Activated CD8-positive, alpha-beta memory T cell treated with anti-CD3 and anti-CD28 coated beads for 48 hours (primary cell): ENCODE results near the gene FAM81A.
A peak's percentile ranks its signal among the peaks of the same experiment; 100 is the strongest.
"Not testable (repeated sequence)": the region's sequence is repeated elsewhere in the genome, so short reads cannot be mapped to it uniquely, and the experiment has no call there.

Experiments
- DNase-seq, 3 experiments: peaks; one replicate each; pipeline ENCODE4 v3.0.0-alpha.2; 2020; ENCODE audit warnings: low read depth in 2 of 3, low spot score in 2 of 3

The FAM81A gene

DNA sequence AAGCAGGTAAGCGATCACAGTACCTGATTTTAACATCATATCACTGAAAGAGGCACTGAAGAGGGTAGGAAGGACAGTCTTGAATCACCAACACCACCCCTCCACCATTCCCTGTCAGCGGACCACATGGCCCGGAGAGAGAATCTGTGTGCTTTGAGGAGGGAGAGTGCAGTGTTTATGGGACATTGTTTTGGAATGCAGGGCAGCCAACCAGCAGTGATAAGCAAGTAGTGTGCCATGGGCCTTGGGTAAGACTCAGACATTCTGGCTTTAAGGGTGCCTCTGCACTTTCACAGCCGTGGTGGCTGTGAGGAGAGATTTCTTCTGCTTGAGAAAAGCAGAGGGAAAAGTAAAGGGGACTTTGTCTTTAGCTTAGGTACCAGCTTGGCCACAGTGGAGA lies 46.4 kb downstream of the FAM81A start:
- no peak for DNase-seq

DNA sequence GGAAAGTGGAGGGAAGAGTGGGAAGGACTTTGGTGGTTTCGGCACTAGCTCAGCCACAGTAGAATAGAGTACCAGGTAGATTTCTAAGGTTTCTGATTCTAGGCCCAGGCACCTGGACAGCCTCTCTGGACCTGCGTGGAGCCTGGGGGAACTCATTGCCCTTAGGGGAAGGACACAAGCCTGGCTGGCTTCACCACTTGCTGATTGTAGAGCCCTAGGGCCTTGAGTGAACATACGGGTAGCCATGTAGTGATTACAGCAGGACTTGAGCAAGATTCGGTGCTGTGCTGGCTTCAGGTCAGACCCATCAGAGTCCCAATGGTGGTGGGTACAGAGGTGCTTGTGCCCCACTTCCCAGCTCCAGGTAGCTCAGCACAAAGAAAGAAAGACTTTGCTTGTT lies 47.0 kb downstream of the FAM81A start:
- no peak for DNase-seq

DNA sequence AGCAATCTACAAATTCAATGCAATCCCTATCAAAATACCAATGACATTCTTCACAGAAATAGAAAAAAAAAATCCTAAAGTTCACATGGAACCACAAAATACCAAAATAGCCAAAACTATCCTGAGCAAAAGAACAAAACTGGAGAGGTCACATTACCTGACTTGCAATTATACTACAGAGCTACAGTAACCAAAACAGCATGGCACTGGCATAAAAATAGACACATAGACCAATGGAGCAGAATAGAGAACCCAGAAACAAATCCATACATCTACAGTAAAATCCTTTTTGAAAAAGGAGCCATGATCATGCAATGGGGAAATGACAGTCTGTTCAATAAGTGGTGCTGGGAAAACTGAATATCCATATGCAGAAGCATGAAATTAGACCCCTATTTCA lies 51.5 kb downstream of the FAM81A start:
- not testable (repeated sequence) for DNase-seq

DNA sequence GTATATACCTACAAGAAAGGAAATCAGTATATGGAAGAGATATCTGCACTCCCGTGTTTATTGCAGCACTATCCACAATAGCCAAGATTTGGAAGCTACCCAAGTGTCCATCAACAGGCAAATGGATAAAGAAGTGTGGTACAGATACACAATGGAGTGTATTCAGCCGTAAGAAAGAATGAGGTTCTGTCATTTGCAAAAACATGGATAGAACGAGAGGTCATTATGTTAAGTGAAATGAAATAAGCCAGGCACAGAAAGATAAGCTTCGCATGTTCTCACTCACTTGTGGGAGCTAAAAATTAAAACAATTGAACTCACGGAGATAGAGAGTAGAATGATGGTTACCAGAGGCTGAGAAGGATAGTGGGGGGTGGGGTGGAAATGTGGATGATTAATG lies 53.1 kb downstream of the FAM81A start:
- DNase-seq = no peak

DNA sequence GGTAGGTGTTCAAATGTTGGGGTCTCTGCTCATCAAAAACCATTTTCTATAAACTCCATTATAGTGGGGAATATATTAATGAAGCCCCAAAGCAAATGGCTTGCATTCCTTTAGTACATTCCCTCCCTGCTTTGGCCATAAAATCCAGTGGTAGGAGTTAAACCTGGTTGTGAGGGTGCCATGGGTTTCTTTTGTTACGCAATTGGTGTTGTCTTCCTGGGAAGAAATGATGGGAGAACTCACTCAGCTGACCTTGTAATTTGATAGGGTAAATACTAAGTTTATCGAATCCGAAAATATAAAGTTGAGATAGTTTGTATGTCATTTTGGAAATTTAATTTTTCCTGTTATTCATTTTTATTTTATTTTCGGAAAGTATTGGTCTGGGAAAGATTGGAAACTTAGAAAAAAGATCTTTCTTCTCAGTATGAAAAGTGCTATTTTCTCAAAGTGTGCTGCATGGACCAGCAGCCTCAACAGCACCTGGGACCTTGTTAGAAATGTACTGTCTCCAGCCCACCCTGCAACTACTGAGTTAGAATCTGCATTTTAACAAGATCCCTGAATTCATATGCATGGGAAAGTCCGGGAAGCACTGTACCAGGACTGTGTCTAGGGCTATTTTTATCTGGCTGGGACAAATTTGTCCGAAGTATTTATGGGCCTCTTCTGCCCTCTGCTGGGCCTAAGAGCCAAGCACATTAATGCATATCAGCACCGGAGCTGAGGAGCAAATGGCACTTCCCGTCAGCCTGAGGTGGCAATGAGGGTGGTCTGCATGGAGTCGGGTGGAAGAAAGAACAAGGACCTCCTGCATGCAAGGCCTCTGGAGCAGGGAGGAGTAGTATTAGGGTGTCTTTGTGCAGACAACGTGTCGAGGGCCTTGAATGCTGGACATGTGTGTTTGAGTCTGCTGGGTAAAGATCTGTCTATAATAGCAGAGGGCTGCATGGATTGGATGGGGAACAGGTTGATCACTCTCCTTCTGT lies 54.7 kb downstream of the FAM81A start:
- peak in 2 of 3 experiments; percentile 14 to 16 for DNase-seq

DNA sequence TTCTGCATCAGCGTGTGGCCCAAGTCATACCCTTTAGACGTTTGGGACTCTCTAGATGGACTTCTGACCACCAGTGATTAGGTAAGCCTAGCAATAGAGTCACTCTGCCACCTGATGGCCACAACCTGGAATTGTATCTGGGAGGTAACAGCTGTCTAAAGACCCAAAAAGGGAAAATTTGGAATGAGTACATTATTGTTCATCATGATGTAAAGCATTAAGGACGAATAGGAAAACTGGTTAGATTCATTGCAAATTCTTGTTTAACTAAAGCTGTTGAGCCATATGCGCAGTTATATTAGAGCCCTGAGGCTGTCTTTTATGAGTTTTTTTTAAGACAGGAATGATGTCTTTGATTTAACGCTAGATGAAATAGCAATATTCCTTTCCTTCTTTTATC lies 63.6 kb downstream of the FAM81A start:
- no peak for DNase-seq

DNA sequence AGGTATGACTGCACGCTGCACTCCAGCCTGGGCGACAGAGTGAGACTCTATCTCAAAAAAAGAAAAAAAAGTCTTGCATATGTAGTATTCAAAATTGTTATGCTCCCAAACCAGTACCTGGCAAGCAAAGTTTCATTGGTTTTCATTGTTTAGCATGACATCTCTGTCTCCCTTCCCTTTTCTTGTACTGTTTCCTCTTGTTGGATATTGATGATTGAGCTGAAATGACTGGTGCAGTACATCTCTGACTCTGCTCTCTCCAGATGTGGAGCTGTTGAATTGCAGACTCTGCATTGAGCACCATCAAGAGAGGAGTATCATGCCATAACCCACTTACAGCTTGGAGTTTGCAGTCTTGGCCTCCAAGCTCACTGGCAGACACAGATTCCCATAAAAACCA lies 77.2 kb downstream of the FAM81A start:
- DNase-seq = no peak

DNA sequence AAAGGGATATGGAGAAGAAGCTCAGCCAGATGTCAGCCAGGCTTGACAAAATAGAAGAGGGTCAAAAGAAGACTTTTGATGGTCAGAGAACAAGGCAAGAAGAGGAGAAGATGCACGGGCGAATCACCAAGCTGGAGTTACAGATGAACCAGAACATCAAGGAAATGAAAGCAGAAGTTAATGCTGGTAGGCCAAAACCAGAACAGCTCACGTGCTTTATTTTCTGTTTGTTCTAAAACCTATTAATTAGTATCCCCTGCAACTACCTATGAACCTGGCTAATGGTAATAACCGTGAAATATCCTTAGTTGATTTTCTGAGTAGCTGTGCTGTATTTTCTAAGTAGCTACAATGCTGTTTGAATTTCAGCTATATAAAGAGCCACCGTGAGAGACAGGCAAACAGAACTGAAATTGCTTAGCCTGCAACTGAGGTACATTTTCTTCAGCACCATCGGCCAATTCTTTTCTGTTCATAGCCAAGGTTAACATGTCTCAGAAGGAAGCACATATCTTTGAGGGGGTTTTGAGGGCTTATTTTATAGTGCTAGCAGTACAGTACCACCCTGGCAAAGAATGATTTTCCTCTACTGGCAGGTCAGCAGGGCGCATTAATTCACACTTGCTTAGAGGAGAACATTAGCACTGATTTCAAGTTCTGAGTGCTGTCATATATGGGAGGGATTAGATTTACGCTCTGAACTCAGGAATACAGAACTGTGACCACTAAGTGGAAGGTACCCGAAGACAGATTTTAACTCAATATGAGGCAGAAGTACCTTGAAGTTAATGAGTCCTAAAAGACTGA lies 78.9 kb downstream of the FAM81A start:
- no peak for DNase-seq

DNA sequence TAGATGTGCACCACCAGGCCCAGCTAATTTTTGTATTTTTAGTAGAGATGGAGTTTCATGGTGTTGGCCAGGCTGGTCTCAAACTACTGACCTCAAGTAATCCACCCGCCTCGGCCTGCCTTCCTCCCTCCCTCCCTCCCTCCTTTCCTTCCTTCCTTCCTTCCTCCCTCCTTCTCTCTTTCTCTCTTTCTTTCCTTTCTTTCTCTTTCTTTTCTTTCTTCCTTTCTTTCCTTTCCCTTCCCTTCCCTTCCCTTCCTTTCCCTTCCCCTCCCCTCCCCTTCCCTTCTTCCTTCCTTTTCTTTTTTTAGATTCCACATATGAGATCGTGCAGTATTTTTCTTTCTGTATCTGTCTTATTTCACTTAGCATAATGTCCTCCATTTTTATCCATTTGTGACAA lies 81.3 kb downstream of the FAM81A start:
- DNase-seq = no peak

DNA sequence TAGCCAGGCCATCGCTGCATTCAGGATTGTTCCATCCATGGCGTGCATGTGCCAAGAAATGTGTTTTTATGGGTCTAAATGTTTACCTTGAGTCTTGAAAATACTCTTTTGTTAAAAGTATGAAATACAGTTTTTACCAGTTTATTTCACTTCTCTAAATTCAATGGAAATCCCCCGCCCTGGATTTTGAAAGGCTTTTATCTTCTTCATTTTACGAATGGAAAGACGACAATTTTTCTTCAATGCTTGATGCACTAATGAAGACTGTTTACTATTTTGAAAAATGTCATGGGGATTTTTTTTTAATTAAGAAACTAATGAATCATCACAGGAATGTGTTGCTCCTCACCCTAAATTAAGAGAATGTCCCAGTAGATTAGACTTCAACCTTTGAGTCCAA lies 83.5 kb downstream of the FAM81A start:
- no peak for DNase-seq

DNA sequence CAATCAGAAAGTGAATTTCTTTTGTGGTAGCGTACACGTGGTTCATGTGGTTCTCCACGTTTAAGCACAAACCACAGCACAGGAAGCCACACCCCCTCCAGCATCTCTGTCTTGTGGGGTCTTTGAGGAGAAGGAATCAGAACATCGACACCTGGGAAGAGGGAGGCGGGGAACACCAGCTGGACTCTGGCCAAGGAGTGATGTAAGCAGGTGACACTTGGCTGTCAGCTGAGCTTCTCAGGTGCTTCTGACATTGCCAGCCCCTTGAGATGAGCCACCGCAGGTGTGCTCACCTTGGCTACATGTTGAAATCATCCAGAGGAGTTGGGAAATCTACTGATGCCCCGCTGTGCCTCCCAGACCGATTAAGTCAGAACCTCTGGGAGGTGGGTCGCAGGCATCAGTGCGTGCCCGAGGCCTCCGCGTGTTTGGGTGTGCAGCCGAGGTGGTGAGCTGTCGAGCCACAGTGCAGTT lies 85.0 kb downstream of the FAM81A start:
- DNase-seq = no peak

DNA sequence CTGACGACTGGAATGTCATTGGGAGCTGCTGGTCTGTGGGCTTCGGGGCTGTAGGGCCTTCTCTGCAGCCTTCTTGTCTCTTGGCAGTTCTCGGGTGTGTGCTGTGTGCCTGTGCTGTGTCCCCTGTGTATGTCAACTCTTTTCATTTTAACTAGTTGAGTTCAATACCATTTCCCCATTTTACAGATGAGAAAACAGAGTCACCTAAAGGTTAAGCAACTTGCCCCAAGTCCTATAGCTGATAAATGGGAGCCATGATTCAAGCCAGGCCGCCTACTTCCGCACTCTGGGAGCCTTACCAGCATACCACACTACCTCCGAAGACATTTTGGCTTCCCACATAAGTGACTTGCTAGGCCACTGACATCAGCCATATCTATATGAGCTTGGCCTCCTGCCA lies 85.7 kb downstream of the FAM81A start:
- DNase-seq = no peak

DNA sequence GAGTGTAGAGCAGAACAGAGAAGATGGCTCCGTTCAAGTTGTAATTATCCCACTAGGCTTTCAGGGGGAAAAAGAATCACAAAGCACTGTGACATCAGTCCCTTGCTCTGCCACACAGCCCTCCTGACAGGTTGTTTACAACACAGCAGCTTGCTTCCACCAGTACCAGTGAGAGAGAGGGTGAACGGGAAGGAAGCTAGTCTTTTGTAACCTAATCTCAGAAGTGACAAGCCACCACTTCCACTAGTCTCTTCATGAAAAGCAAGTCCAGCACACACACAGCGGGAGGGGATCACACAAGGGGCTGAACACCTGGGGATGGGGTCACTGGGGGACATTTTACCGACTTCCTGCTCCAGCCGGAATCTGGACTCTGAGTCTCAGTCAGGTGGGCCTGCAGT lies 86.3 kb downstream of the FAM81A start:
- no peak for DNase-seq

DNA sequence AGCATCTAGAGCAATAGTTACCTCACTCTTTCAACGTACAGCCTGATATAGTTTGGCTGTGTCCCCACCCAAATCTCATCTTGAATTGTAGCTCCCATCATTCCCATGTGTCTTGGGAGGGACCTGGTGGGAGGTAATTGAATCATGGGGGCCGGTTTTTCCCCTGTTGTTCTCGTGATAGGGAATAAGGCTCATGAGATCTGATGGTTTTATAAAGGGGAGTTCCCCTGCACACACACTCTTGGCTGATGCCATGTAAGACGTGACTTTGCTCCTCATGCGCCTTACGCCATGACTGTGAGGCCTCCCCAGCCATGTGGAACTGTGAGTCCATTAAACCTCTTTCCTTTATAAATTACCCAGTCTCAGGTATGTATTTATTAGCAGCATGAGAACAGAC lies 88.5 kb downstream of the FAM81A start:
- DNase-seq = not testable (repeated sequence)

DNA sequence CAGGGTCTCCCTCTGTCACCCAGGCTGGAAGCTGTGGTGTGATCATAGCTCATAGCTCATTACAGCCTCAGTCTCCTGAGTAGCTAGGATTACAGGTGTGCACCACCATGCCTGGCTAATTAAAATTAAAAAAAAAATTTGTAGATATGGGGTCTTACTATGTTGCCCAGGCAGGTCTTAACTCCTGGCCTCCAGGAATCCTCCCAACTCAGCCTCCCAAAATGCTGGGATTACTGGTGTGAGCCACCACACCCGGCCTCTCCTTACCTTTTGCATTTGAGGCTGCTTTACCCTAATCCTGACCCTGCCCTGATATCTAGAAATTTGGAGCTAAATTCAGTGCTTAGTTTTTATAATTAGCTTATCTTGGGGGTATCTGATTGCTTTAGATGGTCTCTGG lies 90.4 kb downstream of the FAM81A start:
- DNase-seq = no peak

DNA sequence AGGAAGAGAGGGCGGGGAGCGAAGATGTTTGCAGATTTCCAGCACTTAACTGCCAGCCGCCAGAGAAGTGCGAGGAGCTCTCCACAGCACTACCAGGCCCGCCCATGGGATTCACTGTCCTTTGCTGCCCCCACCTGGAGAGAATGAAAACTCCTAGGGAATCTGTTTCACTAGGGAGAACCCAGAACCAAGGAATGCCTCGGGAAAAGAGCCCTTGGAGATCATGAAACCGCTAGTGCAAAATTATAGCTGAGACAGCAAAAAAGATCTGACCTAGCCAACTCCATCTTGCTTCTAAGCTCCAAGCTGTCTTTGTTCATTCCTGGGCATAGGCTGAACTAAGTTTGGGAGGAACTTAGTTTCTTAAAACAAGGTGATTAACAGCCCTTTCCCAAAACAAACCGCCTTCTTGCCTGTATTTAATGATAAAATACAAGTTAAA lies 91.0 kb downstream of the FAM81A start:
- peak; percentile 13 to 39 (median 34) for DNase-seq

DNA sequence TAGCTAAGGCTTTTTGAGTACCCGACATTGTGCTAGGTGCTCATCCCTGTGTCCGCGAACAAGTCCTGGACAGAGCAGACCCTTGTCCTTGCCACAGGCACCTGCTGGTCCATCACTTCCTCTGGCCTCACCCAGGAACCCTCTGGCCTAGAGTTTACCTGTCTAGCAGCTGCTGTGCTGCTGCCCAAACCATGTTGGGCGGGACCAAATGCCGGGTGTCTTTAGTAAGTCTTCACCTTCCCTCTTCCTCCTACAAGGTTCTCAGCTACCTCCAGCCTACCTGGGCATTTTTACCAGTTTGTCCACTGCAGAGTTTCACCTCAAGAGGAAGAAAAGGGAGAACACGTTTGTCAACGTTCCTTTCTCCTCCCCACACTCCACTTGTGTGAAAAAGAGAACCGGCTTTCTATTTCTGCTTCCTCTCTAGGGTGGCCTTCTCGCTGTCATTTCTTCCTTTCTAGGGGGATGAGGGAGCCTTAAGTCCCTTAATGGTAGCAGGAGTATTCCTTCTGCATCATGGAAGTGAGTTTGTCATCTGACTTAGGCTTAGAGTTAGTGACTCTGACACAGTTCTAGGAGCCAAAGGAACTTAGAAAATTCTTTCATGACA lies 93.2 kb downstream of the FAM81A start:
- no peak for DNase-seq

DNA sequence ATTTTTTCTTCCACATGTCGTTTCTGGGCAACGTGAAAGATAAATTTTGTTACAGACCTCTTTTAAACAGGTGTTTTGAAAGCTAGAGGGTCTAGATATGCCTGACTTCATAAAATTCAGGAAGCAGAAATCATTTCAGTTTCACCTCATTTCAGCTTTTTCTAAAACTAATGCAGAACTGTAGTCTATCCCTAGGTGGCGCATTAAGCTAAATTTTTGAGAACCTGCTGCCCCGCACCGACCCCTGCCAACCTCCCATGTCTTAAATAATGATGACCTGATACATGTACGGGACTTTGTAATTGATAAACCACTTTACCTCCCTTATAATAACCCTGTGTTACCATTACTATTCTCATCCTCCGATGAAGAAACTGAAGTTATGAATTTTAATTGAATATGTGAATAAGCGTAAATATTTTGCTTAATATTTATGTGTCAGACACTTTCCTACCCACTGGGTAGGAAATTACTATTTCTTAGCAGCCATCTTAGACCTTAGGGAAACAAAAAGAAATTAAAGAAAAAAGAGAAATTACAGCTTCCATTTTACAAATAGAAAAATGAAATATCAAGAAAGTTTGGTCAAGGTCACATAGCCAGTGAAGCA lies 94.9 kb downstream of the FAM81A start:
- no peak for DNase-seq

DNA sequence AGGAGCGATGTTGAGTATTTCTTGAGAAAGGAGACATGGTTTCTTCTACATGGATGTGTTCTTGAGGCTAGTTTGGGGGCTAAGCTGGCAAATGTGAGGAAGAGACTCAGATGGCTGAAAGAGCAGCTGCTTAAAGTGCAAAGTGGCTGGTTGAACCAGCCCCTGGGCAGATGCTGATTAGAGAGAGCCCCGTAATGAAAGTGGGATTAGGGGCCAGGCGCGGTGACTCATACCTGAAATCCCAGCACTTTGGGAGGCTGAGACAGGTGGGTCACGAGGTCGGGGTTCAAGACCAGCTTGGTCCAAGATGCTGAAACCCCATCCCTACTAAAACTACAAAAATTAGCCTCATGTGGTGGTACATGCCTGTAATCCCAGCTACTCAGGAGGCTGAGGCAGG lies 98.6 kb downstream of the FAM81A start:
- no peak for DNase-seq

DNA sequence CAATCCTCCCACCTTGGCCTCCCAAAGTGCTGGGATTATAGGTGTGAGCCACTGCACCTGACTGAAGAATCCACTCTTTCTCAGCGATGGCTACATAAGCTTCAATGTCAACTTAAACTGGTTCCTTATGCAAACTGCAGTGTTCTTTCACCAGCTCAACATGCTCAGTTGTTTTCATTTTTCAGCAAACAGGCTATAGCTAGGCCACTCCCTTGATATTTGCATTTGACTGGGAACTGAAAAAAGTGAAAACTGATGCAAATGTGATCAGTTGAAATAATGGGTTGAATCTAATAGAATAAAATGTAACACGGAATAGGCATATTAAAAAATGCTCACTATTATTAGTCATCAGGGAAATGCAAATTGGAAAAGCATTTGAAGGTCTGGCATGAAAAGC lies 99.4 kb downstream of the FAM81A start:
- no peak for DNase-seq

DNA sequence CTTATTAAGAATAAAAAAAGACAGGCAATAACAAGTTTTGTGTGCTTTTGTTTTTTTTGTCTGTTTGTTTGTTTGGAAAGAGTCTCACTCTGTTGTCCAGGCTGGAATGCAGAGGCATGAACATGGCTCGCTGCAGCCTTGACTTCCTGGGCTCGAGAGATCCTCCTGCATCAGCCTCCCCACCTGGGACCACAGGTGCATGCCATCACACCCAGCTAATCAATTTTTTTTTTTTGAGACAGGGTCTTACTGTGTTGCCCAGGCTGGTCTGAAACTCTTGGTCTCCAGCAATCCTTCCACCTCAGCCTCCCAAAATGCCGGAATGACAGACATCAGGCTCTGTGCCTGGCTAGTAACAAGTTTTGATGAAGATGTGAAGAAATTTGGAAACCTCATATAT lies 100.5 kb downstream of the FAM81A start:
- DNase-seq = no peak
